HepG2 (cell line): ENCODE measurements around the gene CRISPLD2. TPM values are rescaled to one million over a fixed set of nuclear protein-coding genes. Genes with fewer than 3 reads are reported as not detected.
A peak's percentile ranks its signal among the peaks of the same experiment; 100 is the strongest.

Experiments
- CAMTA2 ChIP-seq: sonication (generic); formaldehyde crosslinking; IDR thresholded peaks from 2 replicates; pipeline ENCODE4 v1.4.0; 2020; ENCODE audit warnings: mild to moderate bottlenecking, missing genetic modification reagents, borderline replicate concordance
- CCDC6 ChIP-seq: sonication (generic); formaldehyde crosslinking; IDR thresholded peaks from 2 replicates; pipeline ENCODE4 v1.8.1; 2022; ENCODE audit warnings: mild to moderate bottlenecking, missing genetic modification reagents, moderate library complexity
- ELF3 ChIP-seq: IDR thresholded peaks from 2 replicates; pipeline ENCODE4 v1.6.1; 2016; ENCODE audit warnings: missing genetic modification reagents, missing compliant biosample characterization
- FOXK2 ChIP-seq: fragments of 450-650 bp; IDR thresholded peaks from 2 replicates; pipeline ENCODE4 v1.6.1; 2016
- HBP1 ChIP-seq: IDR thresholded peaks from 2 replicates; pipeline ENCODE4 v1.6.1; 2016; ENCODE audit warnings: low read depth, control low read depth
- HNRNPLL ChIP-seq: fragments of 200-400 bp; formaldehyde crosslinking; IDR thresholded peaks from 2 replicates; pipeline ENCODE4 v1.6.1; 2017; ENCODE audit warnings: mild to moderate bottlenecking, low read depth, low read length; ENCODE audit not compliant: poor library complexity, severe bottlenecking
- KDM1A ChIP-seq: IDR thresholded peaks from 2 replicates; pipeline ENCODE4 v1.6.1; 2016; ENCODE audit warnings: missing compliant biosample characterization
- MTA1 ChIP-seq: sonication (generic); formaldehyde crosslinking; IDR thresholded peaks from 2 replicates; pipeline ENCODE4 v1.4.0; 2020; ENCODE audit warnings: missing genetic modification reagents, mild to moderate bottlenecking, borderline replicate concordance
- NFIC ChIP-seq: IDR thresholded peaks from 2 replicates; pipeline ENCODE4 v1.6.1; 2012; ENCODE audit warnings: mild to moderate bottlenecking, low read length, inconsistent platforms
- THRA ChIP-seq: sonication (generic); formaldehyde crosslinking; IDR thresholded peaks from 2 replicates; pipeline ENCODE4 v1.4.0; 2020; ENCODE audit warnings: missing genetic modification reagents, borderline replicate concordance
- ZNF17 ChIP-seq: sonication (generic); formaldehyde crosslinking; IDR thresholded peaks from 2 replicates; pipeline ENCODE4 v1.5.0; 2020; ENCODE audit warnings: mild to moderate bottlenecking, missing genetic modification reagents
- ZNF256 ChIP-seq: sonication (generic); formaldehyde crosslinking; conservative IDR thresholded peaks from 2 replicates; pipeline ENCODE4 v1.4.0; 2020; ENCODE audit warnings: missing genetic modification reagents
- ZNF263 ChIP-seq: sonication (generic); formaldehyde crosslinking; IDR thresholded peaks from 2 replicates; pipeline ENCODE4 v1.4.0; 2020; ENCODE audit warnings: missing genetic modification reagents
- ZNF609 ChIP-seq: sonication (generic); formaldehyde crosslinking; IDR thresholded peaks from 2 replicates; pipeline ENCODE4 v1.4.0; 2020; ENCODE audit warnings: mild to moderate bottlenecking, missing genetic modification reagents, borderline replicate concordance
- ZNF710 ChIP-seq: sonication (generic); formaldehyde crosslinking; IDR thresholded peaks from 2 replicates; pipeline ENCODE4 v1.5.0; 2020; ENCODE audit warnings: mild to moderate bottlenecking, missing genetic modification reagents, borderline replicate concordance
- ZNF747 ChIP-seq: sonication (generic); formaldehyde crosslinking; IDR thresholded peaks from 2 replicates; pipeline ENCODE4 v1.8.1; 2023; ENCODE audit warnings: missing genetic modification reagents, mild to moderate bottlenecking, borderline replicate concordance
- ZNF777 ChIP-seq: sonication (generic); formaldehyde crosslinking; IDR thresholded peaks from 2 replicates; pipeline ENCODE4 v1.4.0; 2020; ENCODE audit warnings: missing genetic modification reagents
- ZSCAN22 ChIP-seq: sonication (generic); formaldehyde crosslinking; IDR thresholded peaks from 2 replicates; pipeline ENCODE4 v1.4.0; 2020; ENCODE audit warnings: mild to moderate bottlenecking, missing genetic modification reagents
- polyA plus RNA-seq, 8 experiments: library from polyadenylated mRNA; depleted of rRNA in 3 of 8; stranded (reverse) in 7 of 8; unstranded in 1 of 8; fragments of >200 nt; fragmentation: Illumina TruSeq in 4 of 8; extraction: Trizol in 4 of 8; gene quantifications; 2 replicates each; pipeline versions ENCODE4 v1.2.1 to v1.2.3, GENCODE V29; 2011 to 2016; ENCODE audit warnings: low read depth in 4 of 8, missing spikeins in 1 of 8, mixed read lengths in 1 of 8; ENCODE audit not compliant: insufficient read depth in 1 of 8
- total RNA-seq, 5 experiments: library from RNA; depleted of rRNA; stranded (reverse); fragments of >200 nt; fragmentation: Illumina TruSeq; extraction: Trizol; gene quantifications; 2 replicates each; pipeline ENCODE4 v1.2.3, GENCODE V29; 2016; ENCODE audit warnings: low read depth in 1 of 5
- TF ChIP-seq, protein P1 (sequence below): sonication (generic); formaldehyde crosslinking; IDR thresholded peaks from 2 replicates; pipeline ENCODE4 v1.5.1; 2020; ENCODE audit warnings: missing genetic modification reagents, mild to moderate bottlenecking, borderline replicate concordance

Gene CRISPLD2
- total and polyA plus RNA-seq, 2 of the 13 experiments (the other 11 are each of a cell fraction or from before 2014, with no cell fraction given): 0.04 to 0.31 TPM

GRCh38 chr16:84947996-84948850, 128.4 kb downstream of the CRISPLD2 start (continued):
- TF ChIP-seq ZNF609 (CRISPR knock-in tag) (peak; percentile 68), ZNF710 (CRISPR knock-in tag) (peak; percentile 80; the same call in 1 of the 2 replicates), ZNF747 (peak; percentile 65; the same call in 1 of the 2 replicates), HBP1 (no peak), NFIC (no peak), HNRNPLL (peak; percentile 37), ZNF17 (CRISPR knock-in tag) (no peak), ELF3 (CRISPR knock-in tag) (peak; percentile 22; the same call in 1 of the 2 replicates), ZNF263 (CRISPR knock-in tag) (no peak), FOXK2 (no peak), ZSCAN22 (CRISPR knock-in tag) (no peak), MTA1 (peak; percentile 88; the same call in 1 of the 2 replicates), ZNF777 (CRISPR knock-in tag) (no peak), ZNF256 (CRISPR knock-in tag) (no peak), KDM1A (no peak), CAMTA2 (CRISPR knock-in tag) (peak; percentile 84; the same call in 1 of the 2 replicates), CCDC6 (no peak), THRA (CRISPR knock-in tag) (peak; percentile 92; the same call in 1 of the 2 replicates)
- TF ChIP-seq, protein P1, sequence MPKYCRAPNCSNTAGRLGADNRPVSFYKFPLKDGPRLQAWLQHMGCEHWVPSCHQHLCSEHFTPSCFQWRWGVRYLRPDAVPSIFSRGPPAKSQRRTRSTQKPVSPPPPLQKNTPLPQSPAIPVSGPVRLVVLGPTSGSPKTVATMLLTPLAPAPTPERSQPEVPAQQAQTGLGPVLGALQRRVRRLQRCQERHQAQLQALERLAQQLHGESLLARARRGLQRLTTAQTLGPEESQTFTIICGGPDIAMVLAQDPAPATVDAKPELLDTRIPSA (CRISPR knock-in tag): no peak
